Measurements from ENCODE around the gene DSCAML1.
"Not testable (repeated sequence)": the region's sequence is repeated elsewhere in the genome, so short reads cannot be mapped to it uniquely, and the experiment has no call there.

The DSCAML1 gene

DNA sequence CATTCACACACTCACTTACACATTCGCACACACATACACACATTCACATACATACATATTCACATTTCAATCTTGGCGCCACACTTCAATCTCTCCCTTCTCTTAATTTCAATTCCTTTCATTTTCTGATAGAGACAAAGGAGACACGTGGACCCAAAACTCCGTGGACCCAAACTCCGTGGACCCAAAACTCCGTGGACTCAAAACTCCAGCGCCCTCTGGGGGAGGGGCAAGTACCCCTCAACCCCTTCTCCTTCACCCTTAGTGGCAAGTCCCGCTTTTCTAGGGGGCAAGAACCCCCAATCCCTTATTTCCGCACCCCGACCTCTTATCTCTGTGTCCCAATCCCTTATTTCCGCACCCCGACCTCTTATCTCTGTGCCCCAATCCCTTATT is 13.0 kb upstream of the DSCAML1 start:
- H3K9me3 ChIP-seq (ENCODE audit: control insufficient read depth, insufficient read depth, low read length); H3K4me3 ChIP-seq (ENCODE audit: low read depth, low read length); H3K4me1 ChIP-seq (ENCODE audit: control insufficient read depth, insufficient read depth, low read length); H3K36me3 ChIP-seq (ENCODE audit: control insufficient read depth, insufficient read depth, low read length); H3K9ac ChIP-seq (ENCODE audit: low read depth, low read length); H3K27me3 ChIP-seq (ENCODE audit: control insufficient read depth, insufficient read depth, low read length): not testable (repeated sequence)

DNA sequence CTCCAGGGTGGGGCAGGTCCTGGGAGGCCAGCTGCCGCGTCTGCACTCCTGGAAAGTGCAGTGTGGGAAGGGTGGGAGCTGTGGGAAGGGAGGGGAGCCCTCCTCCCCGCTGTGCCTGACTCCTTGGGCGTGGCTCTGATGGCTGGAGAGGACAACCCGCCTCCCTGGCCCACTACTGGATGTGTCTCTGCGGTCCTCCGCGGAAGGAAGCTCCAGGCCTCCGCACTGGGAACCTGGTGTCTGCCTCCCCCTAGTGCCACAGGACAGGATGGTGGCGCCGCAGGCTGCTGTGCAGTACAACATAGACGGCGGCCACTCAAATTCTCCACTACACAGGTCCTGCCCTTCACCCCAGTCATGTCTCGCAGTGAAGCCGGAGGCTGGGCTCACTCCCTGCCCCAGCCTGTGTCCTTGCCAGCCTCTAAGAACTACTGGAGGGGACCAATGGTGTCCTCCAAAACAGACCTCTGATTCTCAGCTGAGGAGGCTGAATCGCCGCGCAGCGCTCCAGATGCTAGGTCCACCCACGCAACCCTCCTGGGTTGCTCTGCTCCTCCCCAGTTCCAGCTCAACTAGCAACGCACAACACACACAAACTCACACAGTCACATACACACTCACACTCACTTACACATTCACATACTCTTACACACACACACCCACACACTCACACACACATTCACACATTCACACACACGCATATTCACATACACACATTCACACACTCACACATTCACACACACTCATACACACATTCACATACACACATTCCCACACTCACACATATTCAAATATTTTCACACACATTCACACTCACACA is 12.4 kb upstream of the DSCAML1 start:
- Histone ChIP-seq H3K4me3 (ENCODE audit: low read depth, low read length) (no peak overlapping the region), H3K4me1 (ENCODE audit: control insufficient read depth, insufficient read depth, low read length) (peaks cover 2% of the 10 kb centered on the region), H3K27me3 (ENCODE audit: control insufficient read depth, insufficient read depth, low read length) (no peaks in the 10 kb centered on the region), H3K9me3 (ENCODE audit: control insufficient read depth, insufficient read depth, low read length) (no peaks in the 10 kb centered on the region), H3K9ac (ENCODE audit: low read depth, low read length) (no peak overlapping the region), H3K36me3 (ENCODE audit: control insufficient read depth, insufficient read depth, low read length) (no peaks in the 10 kb centered on the region)

DNA sequence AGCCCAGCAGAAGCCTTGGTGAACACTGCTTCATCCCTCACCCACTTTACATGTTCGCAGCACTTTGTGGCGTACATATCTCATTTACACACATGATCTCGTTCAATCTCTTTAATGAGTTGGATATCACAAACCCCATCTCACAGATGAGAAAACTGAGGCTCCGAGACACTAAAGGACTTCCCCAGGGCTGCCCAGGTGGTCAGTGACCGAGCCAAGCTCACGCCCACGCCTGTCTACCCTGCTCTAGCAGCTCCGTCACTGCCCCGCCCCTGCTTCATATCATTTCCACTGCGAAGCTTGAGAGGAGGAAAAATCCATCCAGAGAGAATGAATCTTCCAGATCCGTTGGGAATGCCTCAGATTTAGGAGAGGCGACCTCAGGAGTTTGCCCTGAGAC is 11.8 kb upstream of the DSCAML1 start:
- H3K27me3 ChIP-seq (ENCODE audit: control insufficient read depth, insufficient read depth, low read length), result no peaks in the 10 kb centered on the region
- no peak overlapping the region for H3K4me3 ChIP-seq (ENCODE audit: low read depth, low read length)
- no peaks in the 10 kb centered on the region for H3K9me3 ChIP-seq (ENCODE audit: control insufficient read depth, insufficient read depth, low read length)
- no peaks in the 10 kb centered on the region for H3K36me3 ChIP-seq (ENCODE audit: control insufficient read depth, insufficient read depth, low read length)
- H3K4me1 ChIP-seq (ENCODE audit: control insufficient read depth, insufficient read depth, low read length), result no peaks in the 10 kb centered on the region
- no peak overlapping the region for H3K9ac ChIP-seq (ENCODE audit: low read depth, low read length)

DNA sequence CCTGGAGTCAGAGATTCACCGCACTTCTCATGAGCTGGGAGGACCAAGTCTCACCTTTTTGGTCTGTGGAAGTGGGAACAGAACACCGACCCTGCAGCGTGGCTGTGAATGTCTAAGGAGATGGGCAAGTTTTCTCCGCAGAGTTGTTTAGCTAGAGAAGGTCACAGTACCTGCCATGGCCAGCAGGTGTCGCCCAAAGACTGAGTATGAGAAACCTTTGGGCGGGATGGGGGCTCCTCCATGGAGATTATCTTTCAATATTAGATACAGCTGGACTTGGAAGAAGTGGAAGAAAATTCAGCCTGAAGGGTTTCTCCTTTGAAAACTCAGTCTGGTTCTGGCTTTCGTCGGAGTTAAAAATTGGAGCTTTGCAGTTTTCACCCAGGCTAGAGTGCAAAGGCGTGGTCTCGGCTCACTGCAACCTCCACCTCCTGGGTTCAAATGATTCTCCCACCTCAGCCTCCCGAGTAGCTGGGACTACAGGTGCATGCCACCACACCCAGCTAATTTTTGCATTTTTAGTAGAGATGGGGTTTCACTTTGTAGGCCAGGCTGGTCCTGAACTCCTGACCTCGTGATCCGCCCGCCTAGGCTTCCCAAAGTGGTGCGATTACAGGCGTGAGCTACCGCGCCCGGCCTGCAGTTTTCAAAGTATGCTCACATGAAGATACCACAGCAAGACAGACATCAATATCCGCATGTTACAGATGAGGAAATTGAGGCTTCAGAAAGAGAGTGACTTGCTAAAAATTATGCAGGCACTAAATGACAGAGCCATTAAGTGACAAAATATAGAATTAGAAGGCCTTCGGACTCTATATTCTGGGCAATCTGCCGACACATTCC is 10.7 kb upstream of the DSCAML1 start:
- H3K9me3 ChIP-seq (ENCODE audit: control insufficient read depth, insufficient read depth, low read length), result no peaks in the 10 kb centered on the region
- no peak overlapping the region for H3K4me3 ChIP-seq (ENCODE audit: low read depth, low read length)
- no peaks in the 10 kb centered on the region for H3K27me3 ChIP-seq (ENCODE audit: control insufficient read depth, insufficient read depth, low read length)
- no peaks in the 10 kb centered on the region for H3K4me1 ChIP-seq (ENCODE audit: control insufficient read depth, insufficient read depth, low read length)
- H3K9ac ChIP-seq (ENCODE audit: low read depth, low read length), result no peak overlapping the region
- H3K36me3 ChIP-seq (ENCODE audit: control insufficient read depth, insufficient read depth, low read length), result no peaks in the 10 kb centered on the region

DNA sequence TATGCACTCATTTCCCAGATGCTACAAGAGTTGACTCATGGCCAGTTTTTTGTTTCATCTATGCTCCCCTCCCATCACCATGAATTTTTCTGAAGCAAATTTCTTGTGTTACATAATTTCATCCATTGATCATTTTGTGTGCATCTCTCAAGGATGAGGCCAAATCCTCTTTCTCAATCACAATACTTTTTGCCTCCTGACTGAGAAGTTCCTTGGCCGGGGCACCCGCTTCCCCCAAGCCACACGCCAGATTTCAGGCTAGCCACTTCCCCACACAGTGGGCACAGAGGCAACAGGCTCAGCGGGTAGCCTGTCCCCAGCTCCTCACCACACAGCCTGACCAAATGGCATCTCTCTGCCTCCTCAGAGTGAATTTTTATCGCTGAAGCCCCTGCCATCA is 9.8 kb upstream of the DSCAML1 start:
- Histone ChIP-seq H3K4me1 (ENCODE audit: control insufficient read depth, insufficient read depth, low read length) (no peaks in the 10 kb centered on the region), H3K27me3 (ENCODE audit: control insufficient read depth, insufficient read depth, low read length) (no peaks in the 10 kb centered on the region), H3K9me3 (ENCODE audit: control insufficient read depth, insufficient read depth, low read length) (no peaks in the 10 kb centered on the region), H3K4me3 (ENCODE audit: low read depth, low read length) (no peak overlapping the region), H3K9ac (ENCODE audit: low read depth, low read length) (no peak overlapping the region), H3K36me3 (ENCODE audit: control insufficient read depth, insufficient read depth, low read length) (no peaks in the 10 kb centered on the region)

DNA sequence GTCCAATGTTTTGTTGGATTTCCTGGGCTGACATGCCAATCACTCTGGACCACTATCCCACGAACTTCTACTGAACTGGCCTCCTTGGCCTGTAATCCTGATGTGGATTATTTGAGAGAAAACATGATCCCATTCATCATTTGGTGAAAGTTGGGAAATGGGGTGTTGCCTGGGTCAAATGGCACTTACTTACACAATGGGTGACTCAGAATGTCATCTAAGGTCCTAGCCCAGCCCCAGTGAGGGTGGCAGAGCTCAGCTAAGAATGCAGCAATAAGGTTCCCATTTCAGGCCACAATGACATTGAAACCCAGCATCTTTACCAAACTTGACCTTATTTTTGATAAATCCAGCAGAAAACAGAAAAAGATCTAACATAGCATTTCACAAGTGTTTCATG is 8.0 kb upstream of the DSCAML1 start:
- Histone ChIP-seq H3K4me1 (ENCODE audit: control insufficient read depth, insufficient read depth, low read length) (no peaks in the 10 kb centered on the region), H3K9me3 (ENCODE audit: control insufficient read depth, insufficient read depth, low read length) (no peaks in the 10 kb centered on the region), H3K36me3 (ENCODE audit: control insufficient read depth, insufficient read depth, low read length) (no peaks in the 10 kb centered on the region), H3K27me3 (ENCODE audit: control insufficient read depth, insufficient read depth, low read length) (peaks cover 5% of the 10 kb centered on the region), H3K9ac (ENCODE audit: low read depth, low read length) (no peak overlapping the region), H3K4me3 (ENCODE audit: low read depth, low read length) (no peak overlapping the region)

DNA sequence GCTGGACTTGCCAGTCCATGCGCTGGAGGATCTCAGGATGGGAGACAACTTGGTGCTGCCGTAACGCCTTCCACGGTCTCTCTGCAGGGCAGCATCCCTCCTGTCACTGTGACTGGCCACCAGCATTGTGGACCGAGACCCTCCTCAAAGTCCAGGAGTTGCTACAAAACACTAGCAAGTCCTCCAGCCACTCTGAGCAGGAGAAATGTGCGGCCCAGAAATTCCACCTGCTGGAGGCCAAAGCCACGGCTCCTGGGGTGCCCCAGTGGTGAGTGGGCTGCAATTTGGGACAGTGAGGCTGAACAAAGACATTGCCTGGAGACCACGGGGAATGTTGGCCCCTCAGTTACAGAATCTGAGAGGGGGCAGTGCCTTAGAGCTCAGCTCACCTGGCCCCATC is 6.9 kb upstream of the DSCAML1 start:
- H3K4me3 ChIP-seq (ENCODE audit: low read depth, low read length), result no peak overlapping the region
- H3K9me3 ChIP-seq (ENCODE audit: control insufficient read depth, insufficient read depth, low read length), result no peaks in the 10 kb centered on the region
- peaks cover 16% of the 10 kb centered on the region for H3K27me3 ChIP-seq (ENCODE audit: control insufficient read depth, insufficient read depth, low read length)
- no peak overlapping the region for H3K9ac ChIP-seq (ENCODE audit: low read depth, low read length)
- no peaks in the 10 kb centered on the region for H3K36me3 ChIP-seq (ENCODE audit: control insufficient read depth, insufficient read depth, low read length)
- no peaks in the 10 kb centered on the region for H3K4me1 ChIP-seq (ENCODE audit: control insufficient read depth, insufficient read depth, low read length)

DNA sequence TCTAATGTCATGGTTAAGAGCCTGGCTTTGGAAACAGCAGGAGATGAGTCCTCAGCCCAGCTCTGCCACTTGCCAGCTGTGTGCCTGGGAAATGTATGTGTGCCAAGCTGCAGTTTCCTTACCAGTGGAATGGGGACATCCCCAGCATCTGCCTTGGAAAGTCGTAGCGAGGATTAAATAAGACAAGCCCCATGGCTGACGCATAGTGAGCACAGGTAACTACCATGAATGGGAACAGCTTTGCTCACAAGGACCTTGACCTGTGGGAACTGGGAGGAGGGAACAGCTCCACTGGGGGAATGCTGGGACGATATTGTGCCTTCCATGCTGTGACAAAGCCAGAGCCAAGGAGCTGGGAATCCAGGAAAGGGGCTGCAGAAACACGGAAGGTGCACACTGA is 2.6 kb upstream of the DSCAML1 start:
- Histone ChIP-seq H3K27me3 (ENCODE audit: control insufficient read depth, insufficient read depth, low read length) (peaks cover 56% of the 10 kb centered on the region), H3K4me1 (ENCODE audit: control insufficient read depth, insufficient read depth, low read length) (no peaks in the 10 kb centered on the region), H3K9ac (ENCODE audit: low read depth, low read length) (no peak overlapping the region), H3K9me3 (ENCODE audit: control insufficient read depth, insufficient read depth, low read length) (no peaks in the 10 kb centered on the region), H3K4me3 (ENCODE audit: low read depth, low read length) (no peak overlapping the region), H3K36me3 (ENCODE audit: control insufficient read depth, insufficient read depth, low read length) (no peaks in the 10 kb centered on the region)

DNA sequence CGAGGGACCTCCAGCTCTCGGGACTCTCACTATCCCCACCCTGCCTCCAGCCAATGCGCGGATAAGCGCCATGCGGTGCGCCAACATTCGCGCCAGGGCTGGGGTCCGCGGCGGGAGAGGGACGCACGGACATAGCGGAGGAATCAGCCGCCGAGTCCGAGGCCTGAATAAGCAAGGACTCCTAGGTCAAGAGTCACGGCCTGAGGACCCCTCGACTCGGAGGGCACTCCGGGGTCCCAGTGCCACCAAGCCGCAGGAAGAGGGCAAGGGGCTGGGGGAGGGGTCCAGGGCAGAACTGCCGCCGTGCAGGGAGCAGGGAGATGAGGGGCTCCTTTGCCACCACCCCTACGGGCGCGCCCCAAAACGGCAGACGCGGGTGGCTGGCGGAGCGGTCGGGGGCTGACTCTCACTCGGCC is 552 bp downstream of the DSCAML1 start:
- Histone ChIP-seq H3K27me3 (ENCODE audit: control insufficient read depth, insufficient read depth, low read length) (peaks cover 76% of the 10 kb centered on the region), H3K9ac (ENCODE audit: low read depth, low read length) (no peak overlapping the region), H3K36me3 (ENCODE audit: control insufficient read depth, insufficient read depth, low read length) (no peaks in the 10 kb centered on the region), H3K4me3 (ENCODE audit: low read depth, low read length) (peak overlapping the region; percentile 54), H3K4me1 (ENCODE audit: control insufficient read depth, insufficient read depth, low read length) (no peaks in the 10 kb centered on the region), H3K9me3 (ENCODE audit: control insufficient read depth, insufficient read depth, low read length) (no peaks in the 10 kb centered on the region)

DNA sequence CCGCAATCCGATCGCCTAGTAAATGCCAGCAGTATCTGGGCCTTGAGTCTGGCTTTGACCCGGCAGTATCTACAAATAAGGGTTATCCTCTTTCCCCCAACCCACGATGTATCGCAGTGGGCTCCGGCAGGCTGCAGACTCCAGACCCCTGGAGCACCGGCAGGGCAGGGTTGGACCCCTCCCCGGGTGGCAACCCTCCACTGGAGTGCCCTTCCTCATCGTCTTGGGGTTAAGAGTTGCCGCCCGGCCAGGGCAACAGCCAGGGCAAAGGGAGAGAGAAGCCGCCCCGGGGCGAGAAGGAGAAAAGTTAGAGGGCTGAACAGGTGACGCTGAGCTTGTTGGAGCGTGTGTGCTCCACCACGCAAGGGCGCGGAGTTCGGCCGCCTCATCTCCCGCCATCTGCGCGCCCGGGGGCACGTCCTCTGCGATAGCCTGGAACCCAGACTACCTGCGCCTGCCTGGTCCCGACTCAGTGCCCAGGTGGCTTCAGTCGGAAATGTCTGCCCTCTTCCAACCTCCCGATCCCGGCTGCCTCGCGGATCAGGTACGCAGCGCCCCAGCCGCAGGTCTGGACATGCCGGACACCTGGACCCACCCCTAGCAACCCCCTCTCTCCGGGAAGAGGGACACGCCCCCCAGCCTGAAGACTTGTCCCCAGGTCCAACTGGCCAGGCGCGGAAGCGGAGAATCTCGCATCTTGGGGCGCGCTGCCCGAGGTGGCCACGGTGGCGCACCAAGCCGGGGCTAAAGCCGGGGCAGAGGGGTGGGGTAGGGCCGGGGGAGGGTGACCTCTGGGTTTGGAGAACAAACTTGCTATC is 1.2 kb downstream of the DSCAML1 start:
- Histone ChIP-seq H3K4me3 (ENCODE audit: low read depth, low read length) (peak overlapping the region; percentile 54), H3K9me3 (ENCODE audit: control insufficient read depth, insufficient read depth, low read length) (no peaks in the 10 kb centered on the region), H3K27me3 (ENCODE audit: control insufficient read depth, insufficient read depth, low read length) (peaks cover 75% of the 10 kb centered on the region), H3K9ac (ENCODE audit: low read depth, low read length) (no peak overlapping the region), H3K36me3 (ENCODE audit: control insufficient read depth, insufficient read depth, low read length) (no peaks in the 10 kb centered on the region), H3K4me1 (ENCODE audit: control insufficient read depth, insufficient read depth, low read length) (no peaks in the 10 kb centered on the region)

DNA sequence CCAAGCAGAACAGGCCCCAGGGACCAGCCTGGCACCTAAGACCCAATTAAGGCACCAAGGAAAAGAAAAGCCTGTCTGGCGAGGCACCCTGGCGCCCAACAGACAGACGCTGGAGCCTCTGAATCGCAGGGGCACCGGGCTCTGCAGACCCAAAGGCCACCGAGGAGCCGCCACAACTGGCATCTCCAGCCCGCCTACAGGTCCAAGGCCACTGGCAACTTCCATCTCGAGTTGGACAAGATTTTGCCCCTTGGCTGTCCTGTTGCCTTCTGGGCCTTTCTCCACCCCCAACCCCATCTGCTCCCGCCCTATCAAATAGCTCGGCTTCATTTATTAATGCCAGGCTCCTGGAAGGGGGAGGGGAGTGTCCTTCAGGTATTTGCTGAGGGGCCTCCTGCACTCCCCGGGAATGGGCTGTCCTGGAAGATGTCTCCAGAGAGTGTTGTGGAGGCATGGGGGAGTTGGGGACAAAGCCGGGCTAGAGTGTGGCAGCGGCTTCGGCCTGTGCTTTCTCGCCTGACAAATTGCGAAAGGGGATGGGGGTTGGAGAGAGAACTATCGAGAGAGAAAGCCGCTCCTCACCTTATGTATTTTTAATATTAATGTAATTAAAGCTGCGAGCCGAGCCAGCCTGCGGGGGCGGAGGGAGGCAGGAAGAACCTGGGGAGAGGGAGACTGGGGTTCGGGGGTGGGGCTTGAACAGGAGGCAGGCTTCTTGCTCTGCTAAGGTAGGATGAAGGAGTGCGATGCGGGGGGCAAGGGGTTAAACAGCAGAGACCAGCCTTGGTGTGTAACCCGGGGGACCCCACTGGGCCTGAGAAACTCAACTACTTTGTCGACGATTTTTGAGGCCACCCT is 2.0 kb downstream of the DSCAML1 start:
- Histone ChIP-seq H3K9me3 (ENCODE audit: control insufficient read depth, insufficient read depth, low read length) (no peaks in the 10 kb centered on the region), H3K4me1 (ENCODE audit: control insufficient read depth, insufficient read depth, low read length) (no peaks in the 10 kb centered on the region), H3K27me3 (ENCODE audit: control insufficient read depth, insufficient read depth, low read length) (peaks cover 70% of the 10 kb centered on the region), H3K9ac (ENCODE audit: low read depth, low read length) (no peak overlapping the region), H3K36me3 (ENCODE audit: control insufficient read depth, insufficient read depth, low read length) (no peaks in the 10 kb centered on the region), H3K4me3 (ENCODE audit: low read depth, low read length) (peak overlapping the region; percentile 54)

Data from iPS-15b (cell line).